T-helper 9 cell (primary cell): Measurements from ENCODE around the gene UMODL1.

Source experiments
- DNase-seq: peaks from one replicate; pipeline ENCODE4 v3.0.0-alpha.2; 2020

The UMODL1 gene

GRCh38 chr21:42117967-42118780 lies 47.1 kb downstream of the UMODL1 start:
- DNase-seq, result no peak

GRCh38 chr21:42118901-42119300 lies 47.8 kb downstream of the UMODL1 start:
- no peak for DNase-seq

- no peak for DNase-seq
Observed at GRCh38 chr21:42120101-42120902, 49.2 kb downstream of the UMODL1 start.

- no peak for DNase-seq
Observed at GRCh38 chr21:42120903-42121535, 49.9 kb downstream of the UMODL1 start.

GRCh38 chr21:42121794-42122193 lies 50.7 kb downstream of the UMODL1 start:
- no peak for DNase-seq

GRCh38 chr21:42122398-42122797 lies 51.3 kb downstream of the UMODL1 start:
- no peak for DNase-seq

GRCh38 chr21:42122808-42123207 lies 51.7 kb downstream of the UMODL1 start:
- no peak for DNase-seq

- no peak for DNase-seq
Observed at GRCh38 chr21:42123219-42123908, 52.2 kb downstream of the UMODL1 start.

GRCh38 chr21:42124081-42124480 lies 53.0 kb downstream of the UMODL1 start:
- DNase-seq, result no peak

GRCh38 chr21:42124826-42125570 lies 53.9 kb downstream of the UMODL1 start:
- no peak for DNase-seq

- DNase-seq, result no peak
Observed at GRCh38 chr21:42125571-42126544, 54.7 kb downstream of the UMODL1 start.

GRCh38 chr21:42127164-42128150 lies 56.3 kb downstream of the UMODL1 start:
- no peak for DNase-seq

- DNase-seq, result no peak
Observed at GRCh38 chr21:42129300-42130266, 58.5 kb downstream of the UMODL1 start.

- DNase-seq, result no peak
Observed at GRCh38 chr21:42130441-42130840, 59.3 kb downstream of the UMODL1 start.

- DNase-seq, result no peak
Observed at GRCh38 chr21:42132183-42132582, 61.1 kb downstream of the UMODL1 start.

- no peak for DNase-seq
Observed at GRCh38 chr21:42133131-42133530, 62.0 kb downstream of the UMODL1 start.

- DNase-seq, result no peak
Observed at GRCh38 chr21:42135386-42136052, 64.4 kb downstream of the UMODL1 start.
